Adrenal gland (tissue), 5 donors: ENCODE data around the gene GUK1.

Experiments
- POLR2A ChIP-seq, 2 donors: fragments of 450-650 bp; IDR thresholded peaks; one replicate each; pipeline ENCODE4 v1.6.1; 2017; ENCODE audit warnings: antibody characterized with exemption in 2 of 2, mild to moderate bottlenecking in 2 of 2, moderate library complexity in 1 of 2
- TF ChIP-seq, protein P1 (sequence below), 6 experiments: fragments of 450-650 bp in 4 of 6; fragments of 200-600 bp in 2 of 6; sonication (generic) in 1 of 6; IDR thresholded peaks; 1 replicate in 5 of 6; 2 replicates in 1 of 6; pipeline versions ENCODE4 v1.5.1 to v1.8.0; 2016 to 2021; ENCODE audit warnings: antibody characterized with exemption in 6 of 6, mild to moderate bottlenecking in 2 of 6, moderate library complexity in 1 of 6
- donor health status: DM: no; HTN: no; CAD: no.

DNA sequence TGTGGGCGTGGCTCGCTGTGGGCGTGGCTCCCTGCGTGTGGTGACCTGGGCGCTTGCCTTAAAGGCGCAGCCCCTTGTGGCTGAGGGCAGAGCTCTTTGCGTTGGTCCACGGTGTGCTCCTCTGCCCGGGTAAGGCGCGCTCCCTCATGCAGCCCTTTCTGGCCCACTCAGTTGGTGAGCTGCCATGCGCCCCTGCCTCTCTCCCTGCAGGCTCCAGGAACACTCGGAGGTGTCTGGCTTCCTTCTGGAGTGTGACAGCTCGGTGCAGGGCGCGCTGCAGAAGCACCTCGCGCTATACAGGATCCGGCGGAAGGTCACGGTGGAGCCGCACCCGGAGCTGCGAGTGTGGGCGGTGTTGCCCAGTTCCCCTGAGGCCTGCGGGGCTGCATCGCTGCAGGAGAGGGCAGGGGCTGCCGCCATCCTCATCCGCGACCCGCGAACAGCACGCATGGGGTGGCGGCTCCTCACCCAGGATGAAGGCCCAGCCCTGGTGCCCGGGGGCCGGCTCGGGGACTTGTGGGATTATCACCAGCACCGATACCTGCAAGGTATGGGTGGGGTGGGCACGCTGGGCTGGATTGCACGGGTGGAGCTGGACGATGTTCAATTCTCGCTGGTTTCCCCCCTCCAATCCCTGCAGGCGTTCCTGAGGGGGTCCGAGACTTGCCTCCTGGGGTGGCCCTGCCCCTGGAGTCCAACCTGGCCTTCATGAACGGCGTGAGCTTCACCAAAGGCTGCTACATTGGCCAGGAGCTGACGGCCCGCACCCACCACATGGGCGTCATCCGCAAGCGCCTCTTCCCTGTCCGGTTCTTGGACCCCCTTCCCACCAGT lies 34.6 kb downstream of the GUK1 start:
- TF ChIP-seq, protein P1, sequence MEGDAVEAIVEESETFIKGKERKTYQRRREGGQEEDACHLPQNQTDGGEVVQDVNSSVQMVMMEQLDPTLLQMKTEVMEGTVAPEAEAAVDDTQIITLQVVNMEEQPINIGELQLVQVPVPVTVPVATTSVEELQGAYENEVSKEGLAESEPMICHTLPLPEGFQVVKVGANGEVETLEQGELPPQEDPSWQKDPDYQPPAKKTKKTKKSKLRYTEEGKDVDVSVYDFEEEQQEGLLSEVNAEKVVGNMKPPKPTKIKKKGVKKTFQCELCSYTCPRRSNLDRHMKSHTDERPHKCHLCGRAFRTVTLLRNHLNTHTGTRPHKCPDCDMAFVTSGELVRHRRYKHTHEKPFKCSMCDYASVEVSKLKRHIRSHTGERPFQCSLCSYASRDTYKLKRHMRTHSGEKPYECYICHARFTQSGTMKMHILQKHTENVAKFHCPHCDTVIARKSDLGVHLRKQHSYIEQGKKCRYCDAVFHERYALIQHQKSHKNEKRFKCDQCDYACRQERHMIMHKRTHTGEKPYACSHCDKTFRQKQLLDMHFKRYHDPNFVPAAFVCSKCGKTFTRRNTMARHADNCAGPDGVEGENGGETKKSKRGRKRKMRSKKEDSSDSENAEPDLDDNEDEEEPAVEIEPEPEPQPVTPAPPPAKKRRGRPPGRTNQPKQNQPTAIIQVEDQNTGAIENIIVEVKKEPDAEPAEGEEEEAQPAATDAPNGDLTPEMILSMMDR (IDR thresholded peaks at IDR 0.05), result no peak
- no peak for TF ChIP-seq POLR2A (IDR thresholded peaks at IDR 0.05)
